ENCODE results near the gene CIBAR2.

DNA sequence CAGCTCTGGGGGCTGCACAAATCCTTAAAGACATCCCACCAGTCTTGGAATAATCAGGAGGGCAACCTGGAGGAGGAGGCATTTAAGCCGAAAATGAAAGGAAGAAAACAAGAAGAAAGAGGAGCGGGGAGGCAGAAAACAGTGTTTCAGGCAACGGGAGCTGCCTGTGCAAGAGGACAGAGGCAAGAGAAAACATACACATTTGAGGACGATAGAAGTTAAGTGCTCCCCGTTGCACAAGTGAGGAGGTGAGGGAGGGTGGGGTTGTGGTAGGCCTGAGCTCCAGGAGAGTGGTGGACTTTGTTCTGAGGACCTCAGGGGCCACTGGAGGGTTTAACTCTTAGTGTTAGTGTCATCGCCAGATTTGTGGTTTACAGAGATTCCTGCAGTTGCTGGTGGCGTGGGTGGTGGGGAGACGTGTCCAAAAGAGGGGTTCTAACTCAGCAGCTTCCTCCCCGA is 27.6 kb upstream of the CIBAR2 start:
- TF ChIP-seq, protein P1, sequence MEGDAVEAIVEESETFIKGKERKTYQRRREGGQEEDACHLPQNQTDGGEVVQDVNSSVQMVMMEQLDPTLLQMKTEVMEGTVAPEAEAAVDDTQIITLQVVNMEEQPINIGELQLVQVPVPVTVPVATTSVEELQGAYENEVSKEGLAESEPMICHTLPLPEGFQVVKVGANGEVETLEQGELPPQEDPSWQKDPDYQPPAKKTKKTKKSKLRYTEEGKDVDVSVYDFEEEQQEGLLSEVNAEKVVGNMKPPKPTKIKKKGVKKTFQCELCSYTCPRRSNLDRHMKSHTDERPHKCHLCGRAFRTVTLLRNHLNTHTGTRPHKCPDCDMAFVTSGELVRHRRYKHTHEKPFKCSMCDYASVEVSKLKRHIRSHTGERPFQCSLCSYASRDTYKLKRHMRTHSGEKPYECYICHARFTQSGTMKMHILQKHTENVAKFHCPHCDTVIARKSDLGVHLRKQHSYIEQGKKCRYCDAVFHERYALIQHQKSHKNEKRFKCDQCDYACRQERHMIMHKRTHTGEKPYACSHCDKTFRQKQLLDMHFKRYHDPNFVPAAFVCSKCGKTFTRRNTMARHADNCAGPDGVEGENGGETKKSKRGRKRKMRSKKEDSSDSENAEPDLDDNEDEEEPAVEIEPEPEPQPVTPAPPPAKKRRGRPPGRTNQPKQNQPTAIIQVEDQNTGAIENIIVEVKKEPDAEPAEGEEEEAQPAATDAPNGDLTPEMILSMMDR (IDR thresholded peaks at IDR 0.05) = no peak
- TF ChIP-seq POLR2A (IDR thresholded peaks at IDR 0.05) = no peak
